ENCODE data around the gene MXD1. TPM values are rescaled to one million over a fixed set of nuclear protein-coding genes. Genes with fewer than 3 reads are reported as not detected.
A peak's percentile ranks its signal among the peaks of the same experiment; 100 is the strongest.
"Not testable (repeated sequence)": the region's sequence is repeated elsewhere in the genome, so short reads cannot be mapped to it uniquely, and the experiment has no call there.

Gene MXD1
- total RNA-seq, 1 experiment from 2014 or later: 2.2 TPM

GRCh38 chr2:69933254-69933828, 18.4 kb downstream of the MXD1 start:
- DNase-seq (ENCODE audit: low spot score): no peak

DNA sequence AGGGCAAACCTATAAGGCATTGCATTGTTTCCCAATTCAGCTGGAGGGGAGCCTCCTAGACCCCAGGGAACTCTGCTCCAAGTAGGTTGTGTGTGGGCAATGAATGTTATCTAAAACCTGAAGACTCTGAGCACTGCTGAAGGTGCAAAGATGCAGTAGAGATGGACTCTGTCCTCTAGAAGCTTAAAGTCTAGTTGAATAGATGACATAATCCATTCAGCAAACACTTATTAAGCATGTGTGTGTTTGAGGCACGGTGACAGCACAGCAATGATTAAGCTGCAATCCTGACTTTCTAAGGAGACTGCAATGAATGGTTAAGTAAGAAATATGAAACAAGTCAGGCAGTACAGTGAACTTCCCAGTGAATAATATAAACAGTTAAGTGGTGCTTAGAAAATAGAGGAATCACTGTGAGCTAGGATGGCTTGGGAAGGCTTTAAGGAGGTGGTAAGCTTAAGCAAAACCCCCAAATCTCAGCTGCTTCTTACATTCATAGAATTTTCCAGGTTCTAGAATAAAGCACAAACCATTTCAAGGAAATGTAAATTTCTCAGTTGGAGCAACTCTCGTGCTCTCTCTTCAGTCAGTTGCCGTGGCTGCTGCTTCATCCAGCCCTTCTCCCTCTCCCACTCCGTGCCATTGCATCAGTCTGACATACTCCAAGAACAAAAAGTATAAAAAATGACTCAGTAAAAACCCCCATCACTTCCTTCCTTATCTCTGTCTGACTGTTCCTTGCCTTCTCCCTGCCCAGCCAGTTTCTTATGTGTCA, 19.1 kb downstream of the MXD1 start:
- peak; percentile 84 for DNase-seq (ENCODE audit: low spot score)

DNA sequence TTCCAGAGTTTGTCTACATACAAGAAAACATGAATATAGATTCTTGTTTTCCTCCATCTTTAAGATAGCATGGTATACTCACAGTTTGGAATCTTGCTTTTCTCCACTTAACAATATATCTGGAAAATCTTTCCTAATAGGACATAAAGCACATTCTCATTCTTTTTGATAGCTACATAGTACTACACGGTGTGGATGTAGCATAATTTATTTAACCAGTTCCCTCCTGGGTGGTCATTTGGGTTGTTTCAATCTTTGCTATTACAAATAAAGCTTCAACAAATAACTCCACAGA, 19.7 kb downstream of the MXD1 start:
- no peak for DNase-seq (ENCODE audit: low spot score)

GRCh38 chr2:69935011-69935410, 20.1 kb downstream of the MXD1 start:
- no peak for DNase-seq (ENCODE audit: low spot score)

GRCh38 chr2:69936906-69937305, 22.0 kb downstream of the MXD1 start:
- DNase-seq (ENCODE audit: low spot score): peak; percentile 49

GRCh38 chr2:69937968-69938367, 23.1 kb downstream of the MXD1 start:
- DNase-seq (ENCODE audit: low spot score): no peak

DNA sequence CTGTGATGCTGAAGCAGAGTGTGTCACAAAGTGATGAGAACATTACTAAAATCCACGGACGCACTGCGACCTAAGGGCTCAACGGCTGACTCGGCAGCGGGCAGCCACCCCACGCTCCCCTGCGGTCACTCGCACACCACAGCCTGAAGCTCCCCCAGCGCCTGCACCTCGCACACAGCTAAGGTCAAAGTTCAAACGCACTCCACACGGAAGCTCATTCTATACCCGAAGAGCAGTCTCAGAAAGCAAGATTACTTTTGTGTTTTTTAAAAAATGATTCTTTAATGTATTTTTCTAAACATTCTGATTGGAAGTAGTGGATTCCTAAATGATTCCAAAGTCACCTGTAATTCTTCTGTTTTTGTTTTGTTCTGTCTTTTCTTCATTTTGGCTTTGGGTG, 24.8 kb downstream of the MXD1 start:
- DNase-seq (ENCODE audit: low spot score): no peak

- no peak for DNase-seq (ENCODE audit: low spot score)
Measured at GRCh38 chr2:69940691-69941090, 25.8 kb downstream of the MXD1 start.

GRCh38 chr2:69943000-69943842, 28.3 kb downstream of the MXD1 start:
- DNase-seq (ENCODE audit: low spot score): no peak

- DNase-seq (ENCODE audit: low spot score): no peak
Measured at GRCh38 chr2:69943843-69944525, 29.1 kb downstream of the MXD1 start.

DNA sequence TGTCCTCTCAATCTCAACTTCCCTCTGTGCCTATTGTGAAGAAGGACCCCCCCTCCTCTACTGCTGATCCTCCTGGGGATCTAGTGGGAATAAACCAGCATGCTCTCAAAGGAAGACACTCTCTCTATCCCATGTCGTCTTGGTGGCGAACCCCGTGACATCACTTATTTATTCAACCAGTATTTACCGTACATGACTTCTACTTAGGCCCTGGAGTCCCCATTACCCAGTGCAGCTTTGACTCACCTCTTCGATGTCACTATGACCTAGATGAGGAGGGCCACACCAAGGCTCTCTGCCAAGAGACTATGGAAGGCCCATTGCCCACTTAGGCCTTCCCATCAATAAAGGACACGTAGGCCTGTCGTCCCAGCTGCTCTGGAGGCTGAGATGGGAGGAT, 29.8 kb downstream of the MXD1 start:
- no peak for DNase-seq (ENCODE audit: low spot score)

DNA sequence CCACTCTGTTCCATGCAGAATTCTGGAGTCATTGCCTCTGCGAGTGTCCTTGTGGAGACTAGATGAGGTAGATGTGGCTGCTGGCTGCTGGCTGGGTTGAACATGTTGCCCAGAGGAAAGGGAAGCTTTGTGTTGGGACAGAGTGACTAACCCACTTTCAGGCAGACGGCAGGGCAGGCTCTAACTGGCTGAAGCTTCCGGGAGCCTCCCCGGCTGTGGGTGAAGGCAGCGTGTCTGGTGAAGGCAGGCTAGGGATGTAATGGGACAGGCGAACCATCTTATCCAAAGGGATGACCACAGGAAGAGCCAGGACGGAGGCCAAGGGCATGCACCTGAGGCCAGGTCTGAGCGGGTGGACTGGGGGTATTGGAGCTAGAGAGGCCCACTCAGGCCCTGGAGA, 30.5 kb downstream of the MXD1 start:
- DNase-seq (ENCODE audit: low spot score): peak; percentile 18

GRCh38 chr2:69945941-69946340, 31.0 kb downstream of the MXD1 start:
- no peak for DNase-seq (ENCODE audit: low spot score)

- DNase-seq (ENCODE audit: low spot score): peak; percentile 88
Measured at GRCh38 chr2:69946351-69947324, 31.7 kb downstream of the MXD1 start.

- no peak for DNase-seq (ENCODE audit: low spot score)
Measured at GRCh38 chr2:69947325-69947931, 32.5 kb downstream of the MXD1 start.

GRCh38 chr2:69948032-69948962, 33.4 kb downstream of the MXD1 start:
- no peak for DNase-seq (ENCODE audit: low spot score)

DNA sequence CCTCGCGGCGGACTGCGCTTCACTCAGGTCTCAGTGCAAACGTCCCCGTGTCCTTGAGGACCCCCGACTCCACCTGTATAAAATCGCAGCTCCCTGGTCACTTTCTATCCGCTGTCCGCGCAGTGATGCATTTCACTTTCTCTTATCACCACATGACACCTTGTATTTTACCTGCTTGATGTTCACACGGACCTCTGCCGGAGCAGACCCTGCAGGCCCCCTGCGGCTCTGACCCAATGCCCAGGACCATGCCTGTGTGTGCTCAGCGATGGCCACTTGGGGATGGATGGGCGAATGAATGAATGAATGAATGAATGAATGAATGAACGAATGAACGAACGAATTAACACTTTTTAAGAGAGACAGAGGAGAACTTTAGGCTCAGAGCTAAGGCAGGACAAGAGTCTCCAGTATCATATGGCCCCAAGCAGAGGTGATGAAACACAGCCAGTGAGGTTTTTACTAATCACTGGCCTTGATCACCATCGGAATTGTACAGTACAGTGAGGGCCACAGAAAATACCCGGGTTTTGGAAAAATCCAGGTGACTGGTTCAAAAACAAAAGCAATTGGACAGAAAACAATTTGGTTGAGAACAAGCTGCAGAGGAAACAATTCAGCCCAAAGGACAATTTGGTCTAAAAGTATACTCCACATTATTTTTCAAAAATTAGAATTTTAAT, 34.2 kb downstream of the MXD1 start:
- no peak for DNase-seq (ENCODE audit: low spot score)

DNA sequence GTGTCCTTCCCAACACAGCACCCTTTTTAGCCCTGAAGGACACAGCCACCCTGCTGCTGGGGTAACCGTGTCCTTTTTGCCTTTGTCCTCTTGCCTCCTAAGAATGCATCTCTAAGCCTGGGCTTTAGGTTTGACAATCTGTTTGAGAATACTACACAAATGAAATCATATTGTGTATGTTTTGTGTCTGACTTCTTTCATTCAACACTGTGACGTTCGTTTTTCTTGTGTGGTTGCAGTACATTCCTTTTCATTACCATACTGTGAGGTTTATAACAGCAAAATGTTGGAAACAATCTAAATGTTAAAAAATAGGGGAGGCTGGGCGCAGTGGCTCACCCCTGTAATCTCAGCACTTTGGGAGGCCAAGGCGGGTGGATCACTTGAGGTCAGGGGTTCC, 35.3 kb downstream of the MXD1 start:
- no peak for DNase-seq (ENCODE audit: low spot score)

- not testable (repeated sequence) for DNase-seq (ENCODE audit: low spot score)
Measured at GRCh38 chr2:69950671-69951070, 35.8 kb downstream of the MXD1 start.

All from A172 (cell line).